HCT116 (cell line): ENCODE results near the gene ROBO1. TPM values are rescaled to one million over a fixed set of nuclear protein-coding genes. Genes with fewer than 3 reads are reported as not detected.

Experiments used
- ATAC-seq: fragments of 200-7000 bp; cut with Tn5 transposase; 2 replicates; pipeline ENCODE4 v1.9.1; 2020; ENCODE audit warnings: mild to moderate bottlenecking, moderate library complexity
- BruUV-seq: library from RNA; stranded (reverse); fragments of 400-500 nt; replicated peaks from 2 replicates; lab custom pipeline; 2021; lab: Mats Ljungman, UMichigan
- CTCF ChIA-PET: fragments of 300-600 bp; sonication (Branson Sonifier 250); formaldehyde crosslinking; loops from one replicate; lab custom pipeline; 2021; ENCODE audit warnings: antibody characterized with exemption; lab: Charles Lee
- POLR2A ChIA-PET: fragments of 300-600, 350-600 bp; sonication (Branson Sonifier 250); formaldehyde crosslinking; loops from one replicate; lab custom pipeline; 2021; ENCODE audit warnings: antibody characterized with exemption; lab: Charles Lee
- RAD21 ChIA-PET, 2 experiments: fragments of 300-600 bp; sonication (Branson Sonifier 250); formaldehyde crosslinking; loops; one replicate each; lab custom pipeline; 2023; ENCODE audit warnings: low total read pairs in 2 of 2; ENCODE audit not compliant: uncharacterized antibody in 2 of 2, unreplicated experiment in 2 of 2, low non-redundant PET in 1 of 2; lab: Charles Lee
- DNase-seq: peaks from one replicate; pipeline ENCODE4 v3.0.0-alpha.2; 2010; ENCODE audit warnings: low read depth, low spot score
- H2AFZ ChIP-seq: fragments of 200-600 bp; shearing (Covaris generic), sonication (generic); 2 replicates; pipeline ENCODE4 v1.6.1; 2017; ENCODE audit warnings: low read depth, mixed run types, mixed read lengths, antibody characterized with exemption, low read length; ENCODE audit not compliant: poor library complexity, severe bottlenecking
- H3K27ac ChIP-seq: 2 replicates; pipeline ENCODE4 v1.5.1; 2012; ENCODE audit warnings: low read depth, low read length
- H3K27me3 ChIP-seq: fragments of 200-600 bp; sonication (generic); 2 replicates; pipeline ENCODE4 v1.6.1; 2016; ENCODE audit warnings: mixed run types, low read length, mixed read lengths; ENCODE audit not compliant: insufficient read depth
- H3K36me3 ChIP-seq, 2 experiments: fragments of 200-500 bp in 1 of 2; fragments of 200-600 bp in 1 of 2; sonication (Bioruptor generic) in 1 of 2; sonication (generic) in 1 of 2; 2 replicates each; pipeline versions ENCODE4 v1.5.1 to v1.6.1; 2014 to 2016; ENCODE audit warnings: low read length in 2 of 2, inconsistent platforms in 1 of 2, mixed read lengths in 1 of 2, mixed run types in 1 of 2; ENCODE audit not compliant: insufficient read depth in 2 of 2, control insufficient read depth in 1 of 2
- H3K4me1 ChIP-seq, 2 experiments: fragments of 200-600 bp in 1 of 2; sonication (generic) in 1 of 2; 2 replicates each; pipeline versions ENCODE4 v1.5.1 to v1.6.1; 2012 to 2017; ENCODE audit warnings: low read length in 2 of 2, inconsistent platforms in 1 of 2, mild to moderate bottlenecking in 1 of 2, mixed read lengths in 1 of 2, mixed run types in 1 of 2, moderate library complexity in 1 of 2; ENCODE audit not compliant: insufficient read depth in 2 of 2, control insufficient read depth in 1 of 2
- H3K4me2 ChIP-seq: fragments of 200-600 bp; sonication (generic); 2 replicates; pipeline ENCODE4 v1.6.1; 2017; ENCODE audit warnings: mixed run types, low read length, mixed read lengths
- H3K4me3 ChIP-seq, 2 experiments: fragments of 200-600 bp in 1 of 2; sonication (generic) in 1 of 2; replicated peaks in 1 of 2; 2 replicates each; pipeline ENCODE4 v1.5.1; 2011 to 2016; ENCODE audit warnings: low read length in 2 of 2, control low read depth in 1 of 2, low read depth in 1 of 2, mild to moderate bottlenecking in 1 of 2, mixed read lengths in 1 of 2, mixed run types in 1 of 2
- H3K79me2 ChIP-seq: fragments of 200-600 bp; sonication (generic); 2 replicates; pipeline ENCODE4 v1.6.1; 2017; ENCODE audit warnings: mild to moderate bottlenecking, mixed run types, low read length, moderate library complexity, mixed read lengths; ENCODE audit not compliant: insufficient read depth
- H3K9ac ChIP-seq: fragments of 200-600 bp; sonication (generic); 2 replicates; pipeline ENCODE4 v1.6.1; 2016; ENCODE audit warnings: low read length, mixed read lengths
- H3K9me2 ChIP-seq: fragments of 200-600 bp; sonication (generic), shearing (Covaris generic); 2 replicates; pipeline ENCODE4 v1.6.1; 2017; ENCODE audit warnings: mixed run types, mild to moderate bottlenecking, moderate library complexity; ENCODE audit not compliant: insufficient read depth
- H3K9me3 ChIP-seq, 2 experiments: fragments of 200-500 bp in 1 of 2; fragments of 200-600 bp in 1 of 2; sonication (Bioruptor generic) in 1 of 2; sonication (generic) in 1 of 2; 2 replicates each; pipeline ENCODE4 v1.6.1; 2014 to 2017; ENCODE audit warnings: low read length in 2 of 2, mixed read lengths in 2 of 2, inconsistent platforms in 1 of 2, low read depth in 1 of 2, mild to moderate bottlenecking in 1 of 2, mixed run types in 1 of 2, moderate library complexity in 1 of 2; ENCODE audit not compliant: control insufficient read depth in 1 of 2, insufficient read depth in 1 of 2
- H4K20me1 ChIP-seq: fragments of 200-600 bp; sonication (generic), shearing (Covaris generic); 2 replicates; pipeline ENCODE4 v1.6.1; 2017; ENCODE audit warnings: mixed run types, mild to moderate bottlenecking, moderate library complexity; ENCODE audit not compliant: insufficient read depth
- CEBPB ChIP-seq: IDR thresholded peaks from 2 replicates; pipeline ENCODE4 v1.6.1; 2012; ENCODE audit warnings: low read depth
- EGR1 ChIP-seq: IDR thresholded peaks from 2 replicates; pipeline ENCODE4 v1.6.1; 2012; ENCODE audit warnings: low read depth
- ELF1 ChIP-seq: IDR thresholded peaks from 2 replicates; pipeline ENCODE4 v1.6.1; 2012; ENCODE audit warnings: low read depth, borderline replicate concordance
- EZH2 ChIP-seq: fragments of 200-600 bp; sonication (generic); IDR thresholded peaks from 2 replicates; pipeline ENCODE4 v1.6.1; 2017; ENCODE audit warnings: antibody characterized with exemption, mixed run types
- EZH2phosphoT487 ChIP-seq: fragments of 200-600 bp; IDR thresholded peaks from 2 replicates; pipeline ENCODE4 v1.6.1; 2018; ENCODE audit warnings: antibody characterized with exemption, borderline replicate concordance
- SIN3A ChIP-seq: IDR thresholded peaks from 2 replicates; pipeline ENCODE4 v1.6.1; 2012; ENCODE audit warnings: low read depth
- SRF ChIP-seq: IDR thresholded peaks from 2 replicates; pipeline ENCODE4 v1.6.1; 2012; ENCODE audit warnings: low read depth
- YY1 ChIP-seq: IDR thresholded peaks from 2 replicates; pipeline ENCODE4 v1.6.1; 2011; ENCODE audit warnings: low read length, low read depth, moderate library complexity, mild to moderate bottlenecking; ENCODE audit not compliant: insufficient replicate concordance; ENCODE audit errors: extremely low read depth
- ZFX ChIP-seq: fragments of 450-650 bp; IDR thresholded peaks from 2 replicates; pipeline ENCODE4 v1.6.1; 2017
- ZNF274 ChIP-seq: fragments of 200-500 bp; sonication (Bioruptor generic); IDR thresholded peaks from 2 replicates; pipeline ENCODE4 v1.6.1; 2014; ENCODE audit warnings: mild to moderate bottlenecking, low read depth, low read length, inconsistent platforms
- intact Hi-C: fragments of 100-400 bp; cut with micrococcal nuclease; formaldehyde crosslinking; loops from 2 replicates; pipeline ENCODE4 v1.10.0; 2022
- total RNA-seq: library from RNA; stranded (reverse); gene quantifications from one replicate; pipeline ENCODE4 v1.2.1, GENCODE V29; 2021; ENCODE audit not compliant: unreplicated experiment
- TF ChIP-seq, protein P1 (sequence below): IDR thresholded peaks from 2 replicates; pipeline ENCODE4 v1.6.1; 2012; ENCODE audit warnings: low read depth
- TF ChIP-seq, protein P2 (sequence below): IDR thresholded peaks from 2 replicates; pipeline ENCODE4 v1.6.1; 2011; ENCODE audit warnings: mild to moderate bottlenecking, low read length, moderate library complexity; ENCODE audit not compliant: insufficient replicate concordance; ENCODE audit errors: extremely low read depth
- TF ChIP-seq, protein P3 (sequence below): IDR thresholded peaks from 2 replicates; pipeline ENCODE4 v1.6.1; 2012

The ROBO1 gene
- total RNA-seq, 1 experiment from 2014 or later = 0.27 TPM

DNA sequence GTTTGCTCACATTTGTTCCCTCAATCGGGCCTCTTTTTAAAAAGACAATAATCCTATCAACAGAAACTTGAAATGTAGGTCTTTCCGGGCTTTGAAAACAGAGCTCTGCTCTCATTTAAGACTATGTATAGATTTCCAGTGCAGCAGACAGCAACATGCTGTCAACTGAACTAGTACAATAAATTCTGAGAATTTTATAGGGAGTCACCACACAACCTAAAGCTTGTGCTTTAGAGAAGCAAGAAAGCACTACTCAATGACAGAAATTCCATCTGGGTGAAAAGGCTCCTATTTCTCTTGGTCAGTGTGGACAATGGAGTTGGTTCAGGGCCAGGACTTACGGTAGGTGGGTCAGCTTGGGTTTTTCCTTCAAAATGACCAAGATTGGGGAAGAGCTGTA is 583.5 kb downstream of the ROBO1 start (continued):
- TF ChIP-seq, protein P1, sequence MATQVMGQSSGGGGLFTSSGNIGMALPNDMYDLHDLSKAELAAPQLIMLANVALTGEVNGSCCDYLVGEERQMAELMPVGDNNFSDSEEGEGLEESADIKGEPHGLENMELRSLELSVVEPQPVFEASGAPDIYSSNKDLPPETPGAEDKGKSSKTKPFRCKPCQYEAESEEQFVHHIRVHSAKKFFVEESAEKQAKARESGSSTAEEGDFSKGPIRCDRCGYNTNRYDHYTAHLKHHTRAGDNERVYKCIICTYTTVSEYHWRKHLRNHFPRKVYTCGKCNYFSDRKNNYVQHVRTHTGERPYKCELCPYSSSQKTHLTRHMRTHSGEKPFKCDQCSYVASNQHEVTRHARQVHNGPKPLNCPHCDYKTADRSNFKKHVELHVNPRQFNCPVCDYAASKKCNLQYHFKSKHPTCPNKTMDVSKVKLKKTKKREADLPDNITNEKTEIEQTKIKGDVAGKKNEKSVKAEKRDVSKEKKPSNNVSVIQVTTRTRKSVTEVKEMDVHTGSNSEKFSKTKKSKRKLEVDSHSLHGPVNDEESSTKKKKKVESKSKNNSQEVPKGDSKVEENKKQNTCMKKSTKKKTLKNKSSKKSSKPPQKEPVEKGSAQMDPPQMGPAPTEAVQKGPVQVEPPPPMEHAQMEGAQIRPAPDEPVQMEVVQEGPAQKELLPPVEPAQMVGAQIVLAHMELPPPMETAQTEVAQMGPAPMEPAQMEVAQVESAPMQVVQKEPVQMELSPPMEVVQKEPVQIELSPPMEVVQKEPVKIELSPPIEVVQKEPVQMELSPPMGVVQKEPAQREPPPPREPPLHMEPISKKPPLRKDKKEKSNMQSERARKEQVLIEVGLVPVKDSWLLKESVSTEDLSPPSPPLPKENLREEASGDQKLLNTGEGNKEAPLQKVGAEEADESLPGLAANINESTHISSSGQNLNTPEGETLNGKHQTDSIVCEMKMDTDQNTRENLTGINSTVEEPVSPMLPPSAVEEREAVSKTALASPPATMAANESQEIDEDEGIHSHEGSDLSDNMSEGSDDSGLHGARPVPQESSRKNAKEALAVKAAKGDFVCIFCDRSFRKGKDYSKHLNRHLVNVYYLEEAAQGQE = no peak
- TF ChIP-seq EZH2phosphoT487 = no peak
- no peak for TF ChIP-seq EGR1
- TF ChIP-seq SRF = no peak
- TF ChIP-seq ZNF274 = no peak
- TF ChIP-seq, all 23 proteins: peak for 0

DNA sequence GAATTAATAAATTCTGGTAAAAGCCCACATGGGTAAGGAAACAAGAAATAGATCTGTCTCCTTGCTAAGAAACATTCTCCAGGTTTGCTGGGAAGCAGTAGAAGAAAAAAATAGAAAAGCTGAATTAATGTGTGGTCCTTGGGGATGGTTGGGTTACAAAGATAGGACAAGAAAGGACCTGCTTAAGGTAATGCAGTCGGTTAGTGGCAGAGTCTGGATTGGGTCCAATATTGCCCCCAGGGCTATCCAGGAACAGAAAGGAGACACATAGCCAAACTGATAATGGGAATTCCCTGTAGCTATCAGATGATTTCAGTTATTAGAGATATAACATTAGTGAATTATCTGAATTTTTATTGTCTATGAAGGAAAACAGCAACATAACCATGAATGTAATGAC is 584.3 kb downstream of the ROBO1 start:
- no peak for DNase-seq
- no peaks in the 10 kb centered on the region for H3K9me2 ChIP-seq
- TF ChIP-seq, protein P2, sequence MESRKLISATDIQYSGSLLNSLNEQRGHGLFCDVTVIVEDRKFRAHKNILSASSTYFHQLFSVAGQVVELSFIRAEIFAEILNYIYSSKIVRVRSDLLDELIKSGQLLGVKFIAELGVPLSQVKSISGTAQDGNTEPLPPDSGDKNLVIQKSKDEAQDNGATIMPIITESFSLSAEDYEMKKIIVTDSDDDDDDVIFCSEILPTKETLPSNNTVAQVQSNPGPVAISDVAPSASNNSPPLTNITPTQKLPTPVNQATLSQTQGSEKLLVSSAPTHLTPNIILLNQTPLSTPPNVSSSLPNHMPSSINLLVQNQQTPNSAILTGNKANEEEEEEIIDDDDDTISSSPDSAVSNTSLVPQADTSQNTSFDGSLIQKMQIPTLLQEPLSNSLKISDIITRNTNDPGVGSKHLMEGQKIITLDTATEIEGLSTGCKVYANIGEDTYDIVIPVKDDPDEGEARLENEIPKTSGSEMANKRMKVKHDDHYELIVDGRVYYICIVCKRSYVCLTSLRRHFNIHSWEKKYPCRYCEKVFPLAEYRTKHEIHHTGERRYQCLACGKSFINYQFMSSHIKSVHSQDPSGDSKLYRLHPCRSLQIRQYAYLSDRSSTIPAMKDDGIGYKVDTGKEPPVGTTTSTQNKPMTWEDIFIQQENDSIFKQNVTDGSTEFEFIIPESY = no peak
- TF ChIP-seq EGR1 = no peak
- TF ChIP-seq EZH2 = no peak
- TF ChIP-seq, protein P3, sequence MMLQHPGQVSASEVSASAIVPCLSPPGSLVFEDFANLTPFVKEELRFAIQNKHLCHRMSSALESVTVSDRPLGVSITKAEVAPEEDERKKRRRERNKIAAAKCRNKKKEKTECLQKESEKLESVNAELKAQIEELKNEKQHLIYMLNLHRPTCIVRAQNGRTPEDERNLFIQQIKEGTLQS = no peak
- no peak for TF ChIP-seq SIN3A
- no peak for TF ChIP-seq YY1
- TF ChIP-seq ELF1 = no peak
- no peak for TF ChIP-seq CEBPB
- TF ChIP-seq ZNF274 = no peak
- no peak for TF ChIP-seq ZFX
- ATAC-seq = no peak
- H3K27ac ChIP-seq = no peak overlapping the region
- ChIA-PET POLR2A (no interaction called here), CTCF (no interaction called here), RAD21 (no interaction called here)
- no peak overlapping the region for H3K9ac ChIP-seq
- no peak overlapping the region for H3K4me2 ChIP-seq
- H3K79me2 ChIP-seq = no peaks in the 10 kb centered on the region
- H3K4me1 ChIP-seq = no peaks in the 10 kb centered on the region
- BruUV-seq = no TSS peak
- H3K36me3 ChIP-seq = no peaks in the 10 kb centered on the region
- no peak overlapping the region for H3K4me3 ChIP-seq
- H3K27me3 ChIP-seq = no peaks in the 10 kb centered on the region
- H2AFZ ChIP-seq = no peak overlapping the region
- intact Hi-C loops = no loop called here
- H4K20me1 ChIP-seq = no peaks in the 10 kb centered on the region
- peaks cover 14 to 35% of the 10 kb centered on the region in 2 experiments; a peak in 2 of 4 replicates for H3K9me3 ChIP-seq
